ENCODE results near the gene ZMYM2.

ZMYM2 gene

DNA sequence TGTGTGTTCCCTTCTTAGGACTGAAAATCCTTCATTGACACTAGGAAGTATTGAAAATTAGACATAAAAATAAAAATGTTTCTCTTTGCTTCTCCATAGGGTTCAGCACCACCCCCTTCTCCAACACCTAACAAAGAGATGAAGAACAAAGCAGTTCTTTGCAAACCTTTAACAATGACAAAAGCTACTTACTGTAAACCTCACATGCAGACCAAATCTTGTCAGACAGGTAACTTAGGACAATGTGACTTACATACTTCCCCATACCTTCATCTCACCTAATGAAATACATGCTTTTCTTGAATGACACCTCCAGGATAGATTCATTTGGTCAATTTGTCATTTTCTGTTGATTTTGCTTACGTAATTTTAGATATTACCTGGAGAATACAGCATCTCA, 99.9 kb downstream of the ZMYM2 start:
- Histone ChIP-seq H3K27me3 (ENCODE audit: insufficient read depth, low read length, poor library complexity, severe bottlenecking) (no peaks in the 10 kb centered on the region), H3F3A (ENCODE audit: low read depth) (no peaks in the 10 kb centered on the region), H3K36me3 (ENCODE audit: insufficient read depth, low read length) (peaks cover 88% of the 10 kb centered on the region), H2AFZ (ENCODE audit: low read length) (no peak overlapping the region), H4K20me1 (ENCODE audit: insufficient read depth, low read length, poor library complexity, severe bottlenecking) (no peaks in the 10 kb centered on the region), H3K9me3 (ENCODE audit: insufficient read depth, low read depth, low read length) (no peaks in the 10 kb centered on the region), H3K79me2 (ENCODE audit: insufficient read depth, low read length) (no peaks in the 10 kb centered on the region), H3K4me2 (ENCODE audit: low read depth, low read length, poor library complexity, severe bottlenecking) (no peak overlapping the region), H3K4me3 (ENCODE audit: low read length, poor library complexity, severe bottlenecking) (no peak overlapping the region), H3K4me1 (ENCODE audit: insufficient read depth, low read length, poor library complexity, severe bottlenecking) (no peaks in the 10 kb centered on the region), H3K9me2 (replicated peaks; ENCODE audit: low read depth, low read length) (no peaks in the 10 kb centered on the region), H3K9ac (ENCODE audit: low read depth, low read length, poor library complexity, severe bottlenecking) (no peak overlapping the region)
- no peak for TF ChIP-seq EZH2phosphoT487 (IDR thresholded peaks at IDR 0.05; ENCODE audit: borderline replicate concordance)
- TF ChIP-seq, protein P1, sequence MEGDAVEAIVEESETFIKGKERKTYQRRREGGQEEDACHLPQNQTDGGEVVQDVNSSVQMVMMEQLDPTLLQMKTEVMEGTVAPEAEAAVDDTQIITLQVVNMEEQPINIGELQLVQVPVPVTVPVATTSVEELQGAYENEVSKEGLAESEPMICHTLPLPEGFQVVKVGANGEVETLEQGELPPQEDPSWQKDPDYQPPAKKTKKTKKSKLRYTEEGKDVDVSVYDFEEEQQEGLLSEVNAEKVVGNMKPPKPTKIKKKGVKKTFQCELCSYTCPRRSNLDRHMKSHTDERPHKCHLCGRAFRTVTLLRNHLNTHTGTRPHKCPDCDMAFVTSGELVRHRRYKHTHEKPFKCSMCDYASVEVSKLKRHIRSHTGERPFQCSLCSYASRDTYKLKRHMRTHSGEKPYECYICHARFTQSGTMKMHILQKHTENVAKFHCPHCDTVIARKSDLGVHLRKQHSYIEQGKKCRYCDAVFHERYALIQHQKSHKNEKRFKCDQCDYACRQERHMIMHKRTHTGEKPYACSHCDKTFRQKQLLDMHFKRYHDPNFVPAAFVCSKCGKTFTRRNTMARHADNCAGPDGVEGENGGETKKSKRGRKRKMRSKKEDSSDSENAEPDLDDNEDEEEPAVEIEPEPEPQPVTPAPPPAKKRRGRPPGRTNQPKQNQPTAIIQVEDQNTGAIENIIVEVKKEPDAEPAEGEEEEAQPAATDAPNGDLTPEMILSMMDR (conservative IDR thresholded peaks at IDR 0.05; ENCODE audit: low read length), result no peak

DNA sequence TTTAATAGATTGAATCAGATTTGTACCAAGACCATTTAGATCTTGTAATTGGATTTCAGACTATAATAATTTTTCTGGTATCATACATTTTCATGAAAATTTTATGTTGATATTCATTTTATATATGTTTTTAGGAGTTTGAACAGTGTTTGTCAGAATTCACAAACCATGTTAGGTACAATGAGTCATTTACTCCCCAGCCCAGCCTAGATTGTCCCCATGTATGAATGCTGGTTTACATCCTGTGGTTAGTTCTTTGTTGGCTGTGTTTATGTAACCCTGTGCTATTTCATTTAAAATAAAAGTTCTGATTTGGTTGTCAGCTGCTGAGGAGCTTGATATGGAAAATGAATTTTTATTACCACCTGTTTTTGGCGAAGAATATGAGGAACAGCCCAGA, 105.6 kb downstream of the ZMYM2 start:
- H3K4me2 ChIP-seq (ENCODE audit: low read depth, low read length, poor library complexity, severe bottlenecking), result no peak overlapping the region
- H3K4me1 ChIP-seq (ENCODE audit: insufficient read depth, low read length, poor library complexity, severe bottlenecking), result no peaks in the 10 kb centered on the region
- no peak for TF ChIP-seq EZH2phosphoT487 (IDR thresholded peaks at IDR 0.05; ENCODE audit: borderline replicate concordance)
- TF ChIP-seq, protein P1 (conservative IDR thresholded peaks at IDR 0.05; ENCODE audit: low read length), result no peak
- no peaks in the 10 kb centered on the region for H3K27me3 ChIP-seq (ENCODE audit: insufficient read depth, low read length, poor library complexity, severe bottlenecking)
- H3F3A ChIP-seq (ENCODE audit: low read depth), result no peaks in the 10 kb centered on the region
- H3K36me3 ChIP-seq (ENCODE audit: insufficient read depth, low read length), result peaks cover 89% of the 10 kb centered on the region
- H4K20me1 ChIP-seq (ENCODE audit: insufficient read depth, low read length, poor library complexity, severe bottlenecking), result no peaks in the 10 kb centered on the region
- H3K79me2 ChIP-seq (ENCODE audit: insufficient read depth, low read length), result no peaks in the 10 kb centered on the region
- H3K9me2 ChIP-seq (replicated peaks; ENCODE audit: low read depth, low read length), result no peaks in the 10 kb centered on the region
- no peak overlapping the region for H3K4me3 ChIP-seq (ENCODE audit: low read length, poor library complexity, severe bottlenecking)
- no peak overlapping the region for H2AFZ ChIP-seq (ENCODE audit: low read length)
- H3K9me3 ChIP-seq (ENCODE audit: insufficient read depth, low read depth, low read length), result no peaks in the 10 kb centered on the region
- H3K9ac ChIP-seq (ENCODE audit: low read depth, low read length, poor library complexity, severe bottlenecking), result no peak overlapping the region

DNA sequence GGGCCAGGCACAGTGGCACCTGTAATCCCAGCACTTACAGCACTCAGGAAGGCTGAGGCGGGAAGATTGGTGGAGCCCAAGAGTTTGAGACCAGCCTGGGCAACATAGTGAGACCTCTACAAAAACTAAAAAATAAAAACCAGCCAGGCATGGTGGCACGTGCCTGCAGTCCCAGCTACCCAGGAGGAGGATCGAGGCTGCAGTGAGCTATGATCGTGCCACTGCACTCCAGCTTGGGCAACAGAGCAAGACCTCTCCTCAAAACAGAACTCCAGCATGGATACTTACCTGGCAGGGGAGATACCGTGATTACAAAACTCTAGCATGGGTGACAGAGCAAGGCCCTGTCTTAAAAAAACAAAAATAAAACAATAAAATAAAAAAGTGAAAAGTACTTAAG, 107.0 kb downstream of the ZMYM2 start:
- H3K4me2 ChIP-seq (ENCODE audit: low read depth, low read length, poor library complexity, severe bottlenecking), result no peak overlapping the region
- H3K9ac ChIP-seq (ENCODE audit: low read depth, low read length, poor library complexity, severe bottlenecking), result no peak overlapping the region
- H3K79me2 ChIP-seq (ENCODE audit: insufficient read depth, low read length), result no peaks in the 10 kb centered on the region
- no peak overlapping the region for H2AFZ ChIP-seq (ENCODE audit: low read length)
- H3K27me3 ChIP-seq (ENCODE audit: insufficient read depth, low read length, poor library complexity, severe bottlenecking), result no peaks in the 10 kb centered on the region
- TF ChIP-seq EZH2phosphoT487 (IDR thresholded peaks at IDR 0.05; ENCODE audit: borderline replicate concordance), result no peak
- TF ChIP-seq, protein P1 (conservative IDR thresholded peaks at IDR 0.05; ENCODE audit: low read length), result no peak
- no peaks in the 10 kb centered on the region for H3K9me2 ChIP-seq (replicated peaks; ENCODE audit: low read depth, low read length)
- no peaks in the 10 kb centered on the region for H3K9me3 ChIP-seq (ENCODE audit: insufficient read depth, low read depth, low read length)
- no peak overlapping the region for H3K4me3 ChIP-seq (ENCODE audit: low read length, poor library complexity, severe bottlenecking)
- no peaks in the 10 kb centered on the region for H3K4me1 ChIP-seq (ENCODE audit: insufficient read depth, low read length, poor library complexity, severe bottlenecking)
- H3K36me3 ChIP-seq (ENCODE audit: insufficient read depth, low read length), result peaks cover 87% of the 10 kb centered on the region
- H4K20me1 ChIP-seq (ENCODE audit: insufficient read depth, low read length, poor library complexity, severe bottlenecking), result no peaks in the 10 kb centered on the region
- no peaks in the 10 kb centered on the region for H3F3A ChIP-seq (ENCODE audit: low read depth)

Measured in Loucy (cell line).